ENCODE data around the gene ECHDC1.

Gene ECHDC1

GRCh38 chr6:127243501-127243900 lies 99.9 kb downstream of the ECHDC1 start:
- TF ChIP-seq CEBPB (IDR thresholded peaks at IDR 0.05) (no peak), TCF12 (IDR thresholded peaks at IDR 0.05; ENCODE audit: low read depth) (no peak), RAD21 (IDR thresholded peaks at IDR 0.05; ENCODE audit: low read depth) (no peak), EP300 (IDR thresholded peaks at IDR 0.05; ENCODE audit: borderline replicate concordance) (no peak), TEAD4 (IDR thresholded peaks at IDR 0.05) (no peak), REST (IDR thresholded peaks at IDR 0.05; ENCODE audit: low read depth) (no peak), ZBTB7A (IDR thresholded peaks at IDR 0.05; ENCODE audit: low read depth) (no peak), YY1 (IDR thresholded peaks at IDR 0.05; ENCODE audit: low read depth) (no peak), TAF1 (IDR thresholded peaks at IDR 0.05; ENCODE audit: low read depth) (no peak), CREB1 (IDR thresholded peaks at IDR 0.05; ENCODE audit: low read depth) (no peak), NFIC (IDR thresholded peaks at IDR 0.05) (no peak), FOXM1 (IDR thresholded peaks at IDR 0.05; ENCODE audit: borderline replicate concordance, low read depth) (no peak), EGR1 (IDR thresholded peaks at IDR 0.05) (no peak)
- TF ChIP-seq, protein P1, sequence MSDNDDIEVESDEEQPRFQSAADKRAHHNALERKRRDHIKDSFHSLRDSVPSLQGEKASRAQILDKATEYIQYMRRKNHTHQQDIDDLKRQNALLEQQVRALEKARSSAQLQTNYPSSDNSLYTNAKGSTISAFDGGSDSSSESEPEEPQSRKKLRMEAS (IDR thresholded peaks at IDR 0.05) = no peak
- TF ChIP-seq, protein P2, sequence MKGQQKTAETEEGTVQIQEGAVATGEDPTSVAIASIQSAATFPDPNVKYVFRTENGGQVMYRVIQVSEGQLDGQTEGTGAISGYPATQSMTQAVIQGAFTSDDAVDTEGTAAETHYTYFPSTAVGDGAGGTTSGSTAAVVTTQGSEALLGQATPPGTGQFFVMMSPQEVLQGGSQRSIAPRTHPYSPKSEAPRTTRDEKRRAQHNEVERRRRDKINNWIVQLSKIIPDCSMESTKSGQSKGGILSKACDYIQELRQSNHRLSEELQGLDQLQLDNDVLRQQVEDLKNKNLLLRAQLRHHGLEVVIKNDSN (IDR thresholded peaks at IDR 0.05) = no peak
